PC-9 (cell line): ENCODE measurements around the gene MCTS1.

Source experiments
- CTCF ChIP-seq: fragments of 200-600 bp; sonication (generic); conservative IDR thresholded peaks from 2 replicates; pipeline ENCODE4 v1.6.1; 2017; ENCODE audit warnings: mixed run types, antibody characterized with exemption, mild to moderate bottlenecking, moderate library complexity
- EZH2 ChIP-seq: fragments of 200-600 bp; sonication (generic); IDR thresholded peaks from 2 replicates; pipeline ENCODE4 v1.8.0; 2017; ENCODE audit warnings: antibody characterized with exemption, low read depth

- TF ChIP-seq CTCF = 0 out of 2 replicates have a peak, but pooled peaks have one; percentile 24
- TF ChIP-seq EZH2 = no peak
These were observed 42.9 kb upstream of the MCTS1 start, which contains the start of gene CUL4B for GRCh38 chrX:120560842-120561633.
